Measurements from ENCODE around the gene ZNF25. TPM values are rescaled to one million over a fixed set of nuclear protein-coding genes. Genes with fewer than 3 reads are reported as not detected.
"Not testable (repeated sequence)": the region's sequence is repeated elsewhere in the genome, so short reads cannot be mapped to it uniquely, and the experiment has no call there.

The ZNF25 gene
- total RNA-seq, 4 donors from 2014 or later, result 8.8 to 20.3 (median 13.3) TPM

DNA sequence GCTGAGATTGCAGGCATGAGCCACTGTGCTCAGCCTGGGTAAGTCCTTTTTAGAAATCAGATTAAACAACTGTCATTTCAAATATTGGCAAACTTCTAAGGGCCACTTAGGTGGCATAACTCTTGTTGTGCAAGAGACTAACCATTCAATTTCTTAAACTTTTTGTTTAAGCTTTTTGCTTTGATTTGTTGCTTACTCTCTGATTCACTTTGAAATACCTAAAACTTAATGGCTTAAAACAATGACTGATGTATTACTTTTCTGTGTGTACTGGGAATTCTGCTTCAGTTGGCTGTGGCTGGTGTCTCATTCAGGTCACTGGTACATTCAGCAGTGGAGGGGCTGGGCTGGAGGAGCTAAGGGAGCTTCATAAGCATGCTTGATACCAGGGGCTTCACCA lies 28.9 kb downstream of the ZNF25 start:
- TF ChIP-seq, protein P1, sequence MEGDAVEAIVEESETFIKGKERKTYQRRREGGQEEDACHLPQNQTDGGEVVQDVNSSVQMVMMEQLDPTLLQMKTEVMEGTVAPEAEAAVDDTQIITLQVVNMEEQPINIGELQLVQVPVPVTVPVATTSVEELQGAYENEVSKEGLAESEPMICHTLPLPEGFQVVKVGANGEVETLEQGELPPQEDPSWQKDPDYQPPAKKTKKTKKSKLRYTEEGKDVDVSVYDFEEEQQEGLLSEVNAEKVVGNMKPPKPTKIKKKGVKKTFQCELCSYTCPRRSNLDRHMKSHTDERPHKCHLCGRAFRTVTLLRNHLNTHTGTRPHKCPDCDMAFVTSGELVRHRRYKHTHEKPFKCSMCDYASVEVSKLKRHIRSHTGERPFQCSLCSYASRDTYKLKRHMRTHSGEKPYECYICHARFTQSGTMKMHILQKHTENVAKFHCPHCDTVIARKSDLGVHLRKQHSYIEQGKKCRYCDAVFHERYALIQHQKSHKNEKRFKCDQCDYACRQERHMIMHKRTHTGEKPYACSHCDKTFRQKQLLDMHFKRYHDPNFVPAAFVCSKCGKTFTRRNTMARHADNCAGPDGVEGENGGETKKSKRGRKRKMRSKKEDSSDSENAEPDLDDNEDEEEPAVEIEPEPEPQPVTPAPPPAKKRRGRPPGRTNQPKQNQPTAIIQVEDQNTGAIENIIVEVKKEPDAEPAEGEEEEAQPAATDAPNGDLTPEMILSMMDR (IDR thresholded peaks at IDR 0.05), result no peak
- DNase-seq (ENCODE audit: low spot score) (no peak), ATAC-seq (ENCODE audit: low FRiP score) (no peak)

DNA sequence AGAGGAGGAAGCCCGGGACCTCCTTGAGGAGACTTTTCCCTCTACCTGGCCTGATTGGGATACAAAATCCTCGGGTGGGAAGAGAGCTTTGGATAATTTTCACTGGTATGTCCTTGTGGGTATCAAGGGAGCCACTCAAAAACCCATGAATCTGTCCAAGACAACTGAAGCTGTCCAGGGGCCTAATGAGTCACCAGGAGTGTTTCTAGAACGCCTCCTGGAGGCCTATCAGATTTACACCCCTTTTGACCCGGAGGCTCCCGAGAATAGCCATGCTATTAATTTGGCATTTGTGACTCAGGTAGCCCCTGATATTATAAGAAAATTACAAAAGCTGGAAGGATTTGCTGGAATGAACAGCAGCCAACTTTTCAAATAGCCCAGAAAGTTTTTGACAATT lies 38.6 kb downstream of the ZNF25 start:
- no peak for DNase-seq (ENCODE audit: low spot score)
- TF ChIP-seq, protein P1 (IDR thresholded peaks at IDR 0.05), result no peak
- no peak for ATAC-seq (ENCODE audit: low FRiP score)

DNA sequence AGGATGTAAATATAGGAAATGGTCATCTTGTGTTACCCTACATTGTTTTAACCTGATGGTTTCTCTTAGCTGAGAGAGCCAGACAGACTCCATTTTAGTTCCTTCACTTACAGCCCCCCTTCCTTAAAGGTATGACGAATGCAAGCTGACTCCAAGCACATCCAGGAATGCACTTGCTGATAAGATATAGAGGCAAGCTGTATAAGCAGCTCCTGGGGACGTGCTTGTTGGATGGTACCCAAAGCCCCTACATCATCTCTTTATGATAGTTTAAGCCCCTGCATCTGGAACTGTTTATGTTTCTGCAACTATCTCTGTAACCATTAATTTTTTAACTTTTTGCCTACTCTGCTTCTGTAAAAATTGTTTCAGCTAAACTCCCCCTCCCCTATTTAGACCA lies 41.7 kb downstream of the ZNF25 start:
- ATAC-seq (ENCODE audit: low FRiP score), result no peak
- TF ChIP-seq, protein P1 (IDR thresholded peaks at IDR 0.05), result no peak

DNA sequence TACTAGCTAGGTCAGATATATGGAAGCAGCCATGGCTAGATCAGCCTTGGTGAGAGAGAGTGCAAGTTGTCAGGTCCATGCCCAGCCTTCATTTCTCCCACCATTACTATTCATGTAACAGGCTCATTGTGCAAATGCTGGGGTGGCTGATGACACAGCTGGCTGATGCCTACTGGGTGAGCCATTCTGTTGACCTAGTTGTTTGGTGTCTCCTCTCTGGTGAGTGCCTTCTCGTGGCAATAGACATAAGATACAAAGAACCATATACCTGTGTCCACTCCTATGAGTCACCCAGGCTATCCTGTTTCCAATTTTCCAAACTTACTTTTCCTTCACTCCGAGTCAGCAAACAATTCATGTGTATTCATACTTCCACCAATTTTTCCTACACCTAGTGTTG lies 46.0 kb downstream of the ZNF25 start:
- DNase-seq (ENCODE audit: low spot score) (no peak), ATAC-seq (ENCODE audit: low FRiP score) (no peak)
- TF ChIP-seq, protein P1 (IDR thresholded peaks at IDR 0.05), result no peak

More for the DNA sequence above, 41.7 kb downstream of the ZNF25 start:
- DNase-seq (ENCODE audit: low spot score), result no peak

DNA sequence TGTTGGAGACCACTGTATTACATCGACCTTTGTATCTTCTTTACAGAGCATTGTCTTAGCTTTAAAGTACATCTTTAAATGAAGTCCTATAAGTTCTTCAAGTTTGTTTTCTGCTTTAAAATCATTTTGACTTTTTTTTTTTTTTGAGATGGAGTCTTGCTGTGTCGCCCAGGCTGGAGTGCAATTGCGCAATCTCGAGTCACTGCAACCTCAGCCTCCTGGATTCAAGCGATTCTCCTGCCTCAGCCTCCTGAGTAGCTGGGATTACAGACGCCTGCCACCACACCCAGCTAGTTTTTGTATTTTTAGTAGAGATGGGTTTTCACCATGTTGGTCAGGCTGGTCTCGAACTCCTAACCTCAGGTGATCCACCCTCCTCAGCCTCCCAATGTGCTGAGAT lies 68.3 kb downstream of the ZNF25 start:
- not testable (repeated sequence) for DNase-seq (ENCODE audit: low spot score); ATAC-seq (ENCODE audit: low FRiP score)

DNA sequence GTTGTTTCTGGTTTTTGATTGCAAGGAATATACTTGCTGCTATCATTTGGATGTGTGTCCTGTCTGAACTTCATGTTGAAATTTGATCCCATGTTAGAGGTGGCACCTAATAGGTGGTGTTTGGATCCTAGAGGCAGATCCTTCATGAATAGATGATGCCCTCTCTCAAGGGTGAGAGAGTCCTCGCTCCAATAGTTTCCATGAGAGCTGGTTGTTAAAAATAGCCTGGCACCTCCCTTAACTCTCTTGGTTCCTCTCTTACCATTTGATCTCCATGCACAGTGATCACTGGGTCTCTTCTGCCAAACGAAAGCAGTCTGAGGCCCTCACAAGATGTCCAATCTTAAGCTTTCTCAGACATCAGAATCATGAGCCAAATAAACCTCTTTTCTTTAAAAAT lies 70.1 kb downstream of the ZNF25 start:
- DNase-seq (ENCODE audit: low spot score) (no peak), ATAC-seq (ENCODE audit: low FRiP score) (no peak)
- TF ChIP-seq, protein P1 (IDR thresholded peaks at IDR 0.05), result no peak

Small RNA genes lying within 50 kb of the gene (small RNA-seq; reads per million reads assigned to genes)
- gene RF00019, result not detected

Other genes with a start within 250 kb of the ZNF25 start
- 10 to 100 TPM in 1 of 4 donors, 1 to 10 TPM in 3; 4.7 to 17.2 (median 8.3) TPM for gene ZNF248, start 119.0 kb downstream of the ZNF25 start, total RNA-seq
- gene ZNF33A, start 34.0 kb upstream of the ZNF25 start, total RNA-seq, result 10 to 100 TPM; 17.2 to 27.7 (median 22.2) TPM
- gene ZNF37A, start 117.7 kb upstream of the ZNF25 start, total RNA-seq, result 10 to 100 TPM; 15.0 to 27.0 (median 20.7) TPM